Measurements from ENCODE around the gene GRID2.

Gene GRID2

DNA sequence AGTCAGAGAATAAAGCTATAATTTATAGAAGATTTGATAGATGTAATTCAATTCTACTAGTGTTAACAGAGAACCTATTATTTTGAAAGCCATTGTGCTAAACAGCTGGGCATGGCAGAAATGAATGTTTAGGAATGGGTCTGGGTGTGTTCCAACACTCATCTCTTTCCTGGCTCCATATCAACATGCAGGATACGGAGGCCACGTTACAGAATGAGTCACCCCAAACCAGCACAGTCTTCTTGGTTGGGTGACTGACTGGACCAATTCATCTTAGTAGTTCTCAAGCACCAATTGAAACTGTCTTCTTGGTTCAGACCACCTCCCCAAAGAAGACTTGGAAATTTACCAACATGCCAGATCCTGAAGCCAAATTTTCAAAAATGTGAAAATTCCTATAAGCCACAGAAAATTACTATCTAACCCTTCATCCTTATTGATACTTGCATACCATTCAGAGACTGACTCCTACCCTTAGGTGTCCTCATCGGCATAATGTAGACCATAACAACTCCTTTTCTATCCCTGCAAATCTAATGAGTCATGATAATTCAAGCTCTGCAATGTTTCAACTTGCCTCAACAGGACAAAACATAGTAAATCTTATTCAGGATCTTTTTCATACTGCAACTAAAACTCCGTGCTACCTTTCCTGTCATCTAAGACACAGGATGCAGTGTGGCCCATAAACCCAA is 1472.8 kb downstream of the GRID2 start:
- Histone ChIP-seq H3K4me2 (ENCODE audit: low read length) (no peak overlapping the region), H2AFZ (no peak overlapping the region), H3K4me3 (ENCODE audit: low read depth, low read length) (no peak overlapping the region), H3K79me2 (no peaks in the 10 kb centered on the region), H3K9ac (no peak overlapping the region), H3K27me3 (ENCODE audit: control insufficient read depth, insufficient read depth, low read length) (no peaks in the 10 kb centered on the region), H3K9me3 (ENCODE audit: control insufficient read depth, low read length) (no peaks in the 10 kb centered on the region), H3K4me1 (no peaks in the 10 kb centered on the region), H3K27ac (no peak overlapping the region), H3K36me3 (ENCODE audit: control insufficient read depth, insufficient read depth, low read length) (no peaks in the 10 kb centered on the region)
- TF ChIP-seq, protein P1, sequence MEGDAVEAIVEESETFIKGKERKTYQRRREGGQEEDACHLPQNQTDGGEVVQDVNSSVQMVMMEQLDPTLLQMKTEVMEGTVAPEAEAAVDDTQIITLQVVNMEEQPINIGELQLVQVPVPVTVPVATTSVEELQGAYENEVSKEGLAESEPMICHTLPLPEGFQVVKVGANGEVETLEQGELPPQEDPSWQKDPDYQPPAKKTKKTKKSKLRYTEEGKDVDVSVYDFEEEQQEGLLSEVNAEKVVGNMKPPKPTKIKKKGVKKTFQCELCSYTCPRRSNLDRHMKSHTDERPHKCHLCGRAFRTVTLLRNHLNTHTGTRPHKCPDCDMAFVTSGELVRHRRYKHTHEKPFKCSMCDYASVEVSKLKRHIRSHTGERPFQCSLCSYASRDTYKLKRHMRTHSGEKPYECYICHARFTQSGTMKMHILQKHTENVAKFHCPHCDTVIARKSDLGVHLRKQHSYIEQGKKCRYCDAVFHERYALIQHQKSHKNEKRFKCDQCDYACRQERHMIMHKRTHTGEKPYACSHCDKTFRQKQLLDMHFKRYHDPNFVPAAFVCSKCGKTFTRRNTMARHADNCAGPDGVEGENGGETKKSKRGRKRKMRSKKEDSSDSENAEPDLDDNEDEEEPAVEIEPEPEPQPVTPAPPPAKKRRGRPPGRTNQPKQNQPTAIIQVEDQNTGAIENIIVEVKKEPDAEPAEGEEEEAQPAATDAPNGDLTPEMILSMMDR (IDR thresholded peaks at IDR 0.05), result no peak

DNA sequence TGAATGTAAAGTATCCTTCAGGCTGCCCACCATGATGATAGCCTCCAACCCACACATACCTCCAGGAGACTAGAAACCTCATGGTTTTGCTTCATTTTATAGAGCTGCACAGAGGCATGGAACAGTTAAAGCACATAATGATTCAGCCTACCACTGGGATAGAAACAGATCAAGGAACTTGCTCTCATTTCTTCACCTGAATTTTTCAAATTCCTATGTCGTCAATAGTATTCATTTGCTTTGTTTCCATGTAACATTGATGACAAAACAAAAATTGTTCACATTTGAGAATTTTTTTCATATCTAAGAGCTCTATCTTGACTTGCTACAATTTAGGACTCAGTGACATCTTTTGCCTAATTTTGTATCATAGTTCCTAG is 1473.3 kb downstream of the GRID2 start:
- no peak overlapping the region for H3K27ac ChIP-seq
- H3K36me3 ChIP-seq (ENCODE audit: control insufficient read depth, insufficient read depth, low read length), result no peaks in the 10 kb centered on the region
- TF ChIP-seq, protein P1 (IDR thresholded peaks at IDR 0.05), result no peak
- no peaks in the 10 kb centered on the region for H3K79me2 ChIP-seq
- no peak overlapping the region for H2AFZ ChIP-seq
- H3K4me2 ChIP-seq (ENCODE audit: low read length), result no peak overlapping the region
- no peaks in the 10 kb centered on the region for H3K27me3 ChIP-seq (ENCODE audit: control insufficient read depth, insufficient read depth, low read length)
- no peak overlapping the region for H3K9ac ChIP-seq
- H3K9me3 ChIP-seq (ENCODE audit: control insufficient read depth, low read length), result no peaks in the 10 kb centered on the region
- H3K4me3 ChIP-seq (ENCODE audit: low read depth, low read length), result no peak overlapping the region
- no peaks in the 10 kb centered on the region for H3K4me1 ChIP-seq

DNA sequence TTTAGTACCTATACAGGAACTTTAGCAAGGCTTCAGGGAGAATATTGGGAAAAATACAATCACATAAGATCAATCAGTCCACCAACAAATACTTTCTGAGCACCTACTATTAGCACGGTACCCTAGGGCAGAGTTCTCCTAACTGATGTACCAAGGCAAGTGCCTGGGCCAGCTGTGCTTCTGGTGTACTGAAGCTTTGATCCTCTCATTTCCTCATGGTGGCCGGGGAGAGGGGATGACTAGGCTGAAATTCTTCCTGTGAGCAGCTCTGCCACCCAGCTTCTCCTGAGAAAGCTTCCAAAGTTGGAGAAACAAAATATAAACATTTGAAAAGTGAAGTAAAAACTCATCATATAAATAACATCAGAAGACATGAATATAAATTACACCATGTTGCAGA is 1475.5 kb downstream of the GRID2 start:
- H3K9ac ChIP-seq, result no peak overlapping the region
- H3K4me3 ChIP-seq (ENCODE audit: low read depth, low read length), result no peak overlapping the region
- no peak overlapping the region for H2AFZ ChIP-seq
- H3K4me2 ChIP-seq (ENCODE audit: low read length), result no peak overlapping the region
- H3K4me1 ChIP-seq, result no peaks in the 10 kb centered on the region
- H3K9me3 ChIP-seq (ENCODE audit: control insufficient read depth, low read length), result no peaks in the 10 kb centered on the region
- TF ChIP-seq, protein P1 (IDR thresholded peaks at IDR 0.05), result no peak
- no peaks in the 10 kb centered on the region for H3K27me3 ChIP-seq (ENCODE audit: control insufficient read depth, insufficient read depth, low read length)
- H3K79me2 ChIP-seq, result no peaks in the 10 kb centered on the region
- no peak overlapping the region for H3K27ac ChIP-seq
- no peaks in the 10 kb centered on the region for H3K36me3 ChIP-seq (ENCODE audit: control insufficient read depth, insufficient read depth, low read length)

DNA sequence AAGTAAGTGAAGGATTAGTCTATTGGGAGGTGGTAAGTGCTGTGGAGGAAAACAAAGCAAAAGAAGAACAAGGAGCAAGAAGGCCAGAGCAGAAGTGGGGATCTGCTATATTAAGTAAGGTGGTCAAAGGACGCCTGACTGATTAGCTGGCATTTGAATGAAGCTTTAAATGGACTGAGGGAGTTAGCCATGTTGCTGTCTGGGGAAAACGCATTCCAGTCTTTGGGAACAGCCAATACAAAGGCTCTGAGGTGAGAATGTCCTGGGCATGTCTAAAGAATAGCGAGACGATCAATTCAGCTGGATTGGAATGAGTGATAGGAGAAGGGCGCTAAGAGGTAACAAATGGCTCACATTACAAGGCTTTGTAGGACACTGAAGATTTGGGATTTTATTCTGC is 1476.3 kb downstream of the GRID2 start:
- Histone ChIP-seq H2AFZ (no peak overlapping the region), H3K4me3 (ENCODE audit: low read depth, low read length) (no peak overlapping the region), H3K27me3 (ENCODE audit: control insufficient read depth, insufficient read depth, low read length) (no peaks in the 10 kb centered on the region), H3K79me2 (no peaks in the 10 kb centered on the region), H3K27ac (no peak overlapping the region), H3K36me3 (ENCODE audit: control insufficient read depth, insufficient read depth, low read length) (no peaks in the 10 kb centered on the region), H3K9me3 (ENCODE audit: control insufficient read depth, low read length) (no peaks in the 10 kb centered on the region), H3K4me2 (ENCODE audit: low read length) (no peak overlapping the region), H3K9ac (no peak overlapping the region), H3K4me1 (no peaks in the 10 kb centered on the region)
- TF ChIP-seq, protein P1 (IDR thresholded peaks at IDR 0.05), result no peak

DNA sequence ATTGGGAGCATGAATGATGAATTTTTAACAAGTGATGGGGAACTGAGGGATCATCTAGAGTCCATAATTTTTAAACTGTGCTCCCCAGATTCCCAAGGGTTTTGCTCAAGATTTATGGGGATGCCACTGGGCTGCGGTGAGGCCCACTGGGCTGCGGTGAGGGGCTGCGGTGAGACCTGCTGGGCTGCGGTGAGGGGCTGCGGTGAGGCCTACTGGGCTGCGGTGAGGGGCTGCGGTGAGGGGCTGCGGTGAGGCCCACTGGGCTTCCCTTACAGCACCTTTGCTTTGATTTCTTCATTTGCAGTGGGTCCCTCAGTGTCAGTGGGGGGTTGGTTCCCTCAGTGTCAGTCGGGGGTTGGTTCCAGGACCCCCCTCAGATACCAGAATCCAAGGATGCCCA is 1477.4 kb downstream of the GRID2 start:
- no peaks in the 10 kb centered on the region for H3K9me3 ChIP-seq (ENCODE audit: control insufficient read depth, low read length)
- no peak overlapping the region for H3K27ac ChIP-seq
- no peak overlapping the region for H3K9ac ChIP-seq
- H3K27me3 ChIP-seq (ENCODE audit: control insufficient read depth, insufficient read depth, low read length), result no peaks in the 10 kb centered on the region
- no peak overlapping the region for H3K4me3 ChIP-seq (ENCODE audit: low read depth, low read length)
- H3K36me3 ChIP-seq (ENCODE audit: control insufficient read depth, insufficient read depth, low read length), result no peaks in the 10 kb centered on the region
- TF ChIP-seq, protein P1 (IDR thresholded peaks at IDR 0.05), result no peak
- no peak overlapping the region for H2AFZ ChIP-seq
- no peaks in the 10 kb centered on the region for H3K4me1 ChIP-seq
- H3K79me2 ChIP-seq, result no peaks in the 10 kb centered on the region
- H3K4me2 ChIP-seq (ENCODE audit: low read length), result no peak overlapping the region
